Smooth muscle cell (in vitro differentiated cells): Measurements from ENCODE around the gene DYRK2. TPM values are rescaled to one million over a fixed set of nuclear protein-coding genes. Genes with fewer than 3 reads are reported as not detected.

ENCODE experiments used
- DNase-seq: peaks from one replicate; lab custom pipeline; 2025; ENCODE audit not compliant: unreplicated experiment; lab: John Stamatoyannopoulos, UW
- H2AFZ ChIP-seq: fragments of 200-600 bp; sonication (generic); 2 replicates; pipeline ENCODE4 v1.6.0; 2016; ENCODE audit warnings: antibody characterized with exemption, low read depth, mild to moderate bottlenecking
- H3F3A ChIP-seq: fragments of 200-600 bp; sonication (generic); 2 replicates; pipeline ENCODE4 v1.6.0; 2017; ENCODE audit warnings: antibody characterized with exemption, low read depth
- H3K27ac ChIP-seq: fragments of 200-600 bp; sonication (generic); 2 replicates; pipeline ENCODE4 v1.5.1; 2016; ENCODE audit warnings: low read depth, mild to moderate bottlenecking
- H3K27me3 ChIP-seq: fragments of 200-600 bp; sonication (generic); 2 replicates; pipeline ENCODE4 v1.6.1; 2016; ENCODE audit warnings: low read depth, mild to moderate bottlenecking
- H3K36me3 ChIP-seq: fragments of 200-600 bp; sonication (generic); 2 replicates; pipeline ENCODE4 v1.5.1; 2016; ENCODE audit warnings: low read depth
- H3K4me1 ChIP-seq: fragments of 200-600 bp; sonication (generic); 2 replicates; pipeline ENCODE4 v1.5.1; 2016; ENCODE audit warnings: low read depth
- H3K4me2 ChIP-seq: fragments of 200-600 bp; sonication (generic); 2 replicates; pipeline ENCODE4 v1.6.0; 2016; ENCODE audit warnings: mild to moderate bottlenecking
- H3K4me3 ChIP-seq: fragments of 200-600 bp; sonication (generic); 2 replicates; pipeline ENCODE4 v1.5.1; 2016; ENCODE audit warnings: mild to moderate bottlenecking
- H3K79me2 ChIP-seq: fragments of 200-600 bp; sonication (generic); 2 replicates; pipeline ENCODE4 v1.6.0; 2016; ENCODE audit warnings: low read depth, mild to moderate bottlenecking
- H3K9ac ChIP-seq: fragments of 200-600 bp; sonication (generic); 2 replicates; pipeline ENCODE4 v1.6.0; 2016; ENCODE audit warnings: low read depth
- H3K9me3 ChIP-seq: fragments of 200-600 bp; sonication (generic); replicated peaks from 2 replicates; pipeline ENCODE4 v1.5.1; 2016; ENCODE audit warnings: low read depth
- H4K20me1 ChIP-seq: fragments of 200-600 bp; sonication (generic); 2 replicates; pipeline ENCODE4 v1.6.0; 2016; ENCODE audit warnings: low read depth
- WGBS: methylation state at CpG from one replicate; pipeline ENCODE4 v1.1.7; 2016; ENCODE audit warnings: low lambda C conversion rate; 5-methylcytosine and 5-hydroxymethylcytosine counted together
- polyA plus RNA-seq: library from polyadenylated mRNA; unstranded; fragments of >200 nt; fragmentation: Nextera tagmentation; extraction: Ambion mirVana; gene quantifications from 2 replicates; pipeline ENCODE4 v1.2.1, GENCODE V29; 2016
- total RNA-seq: library from RNA; depleted of rRNA; stranded (reverse); fragments of >200 nt; gene quantifications from 2 replicates; pipeline ENCODE4 v1.2.3, GENCODE V29; 2014
- TF ChIP-seq, protein P1 (sequence below): fragments of 200-600 bp; sonication (generic); IDR thresholded peaks from 2 replicates; pipeline ENCODE4 v1.5.1; 2017; ENCODE audit warnings: borderline replicate concordance, mild to moderate bottlenecking, antibody characterized with exemption; ENCODE audit not compliant: insufficient read depth, poor library complexity, severe bottlenecking

DYRK2 gene
- total and polyA plus RNA-seq, 2 experiments from 2014 or later = 44.0 to 64.1 TPM

DNA sequence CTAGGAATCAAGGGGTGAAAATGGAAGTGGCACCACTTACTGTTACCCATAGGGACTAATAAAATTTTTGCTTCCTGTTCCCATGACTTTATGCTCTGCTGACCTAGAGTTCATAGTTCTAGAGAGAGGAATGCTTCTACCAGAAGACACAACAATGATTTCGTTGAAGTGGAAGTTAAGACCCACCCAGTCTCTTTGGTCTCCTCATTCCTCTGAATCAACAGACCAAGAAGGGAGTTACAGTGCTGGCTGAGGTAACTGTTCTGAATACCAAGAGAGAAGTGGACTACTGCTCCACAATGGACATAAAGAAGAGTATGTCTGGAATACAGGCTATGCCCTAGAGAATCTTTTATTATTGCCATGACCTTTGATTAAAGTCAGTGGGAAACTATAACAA lies 23.5 kb upstream of the DYRK2 start:
- no peaks in the 10 kb centered on the region for H3K9me3 ChIP-seq
- H2AFZ ChIP-seq = no peak overlapping the region
- no peaks in the 10 kb centered on the region for H3K4me1 ChIP-seq
- no peak overlapping the region for H3K4me3 ChIP-seq
- no peak overlapping the region for H3K9ac ChIP-seq
- H3K27ac ChIP-seq = no peak overlapping the region
- no peaks in the 10 kb centered on the region for H4K20me1 ChIP-seq
- no peaks in the 10 kb centered on the region for H3K36me3 ChIP-seq
- 86% methylated on average over 1 of the region's 1 CpG for WGBS
- H3K4me2 ChIP-seq = no peak overlapping the region
- DNase-seq = no peak
- no peaks in the 10 kb centered on the region for H3F3A ChIP-seq
- H3K27me3 ChIP-seq = no peaks in the 10 kb centered on the region
- TF ChIP-seq, protein P1, sequence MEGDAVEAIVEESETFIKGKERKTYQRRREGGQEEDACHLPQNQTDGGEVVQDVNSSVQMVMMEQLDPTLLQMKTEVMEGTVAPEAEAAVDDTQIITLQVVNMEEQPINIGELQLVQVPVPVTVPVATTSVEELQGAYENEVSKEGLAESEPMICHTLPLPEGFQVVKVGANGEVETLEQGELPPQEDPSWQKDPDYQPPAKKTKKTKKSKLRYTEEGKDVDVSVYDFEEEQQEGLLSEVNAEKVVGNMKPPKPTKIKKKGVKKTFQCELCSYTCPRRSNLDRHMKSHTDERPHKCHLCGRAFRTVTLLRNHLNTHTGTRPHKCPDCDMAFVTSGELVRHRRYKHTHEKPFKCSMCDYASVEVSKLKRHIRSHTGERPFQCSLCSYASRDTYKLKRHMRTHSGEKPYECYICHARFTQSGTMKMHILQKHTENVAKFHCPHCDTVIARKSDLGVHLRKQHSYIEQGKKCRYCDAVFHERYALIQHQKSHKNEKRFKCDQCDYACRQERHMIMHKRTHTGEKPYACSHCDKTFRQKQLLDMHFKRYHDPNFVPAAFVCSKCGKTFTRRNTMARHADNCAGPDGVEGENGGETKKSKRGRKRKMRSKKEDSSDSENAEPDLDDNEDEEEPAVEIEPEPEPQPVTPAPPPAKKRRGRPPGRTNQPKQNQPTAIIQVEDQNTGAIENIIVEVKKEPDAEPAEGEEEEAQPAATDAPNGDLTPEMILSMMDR = no peak
- no peaks in the 10 kb centered on the region for H3K79me2 ChIP-seq

DNA sequence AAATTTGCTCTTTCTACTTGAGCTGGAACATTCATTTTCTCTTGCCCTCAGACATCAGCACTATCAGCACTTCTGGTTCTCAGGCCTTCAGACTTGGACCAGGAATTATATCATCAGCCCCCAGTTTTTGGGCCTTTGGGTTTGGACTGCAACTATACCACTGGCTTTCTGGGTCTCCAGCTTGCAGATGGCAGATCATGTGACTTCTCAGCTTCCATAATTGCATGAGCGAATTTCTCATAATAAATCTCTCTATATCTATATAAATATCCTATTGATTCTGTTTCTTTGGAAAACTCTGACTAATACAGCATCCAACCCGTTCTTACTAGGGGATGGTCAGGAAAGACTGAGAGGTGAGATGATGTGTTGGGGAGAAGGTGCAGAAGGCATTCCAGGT lies 22.4 kb upstream of the DYRK2 start:
- Histone ChIP-seq H3F3A (no peaks in the 10 kb centered on the region), H4K20me1 (no peaks in the 10 kb centered on the region), H3K4me2 (no peak overlapping the region), H3K9ac (no peak overlapping the region), H3K9me3 (no peaks in the 10 kb centered on the region), H3K79me2 (no peaks in the 10 kb centered on the region), H3K4me1 (no peaks in the 10 kb centered on the region), H3K27ac (no peak overlapping the region), H3K4me3 (no peak overlapping the region), H3K27me3 (no peaks in the 10 kb centered on the region), H3K36me3 (no peaks in the 10 kb centered on the region), H2AFZ (no peak overlapping the region)
- TF ChIP-seq, protein P1 = no peak
- no peak for DNase-seq
- WGBS = 90% methylated on average over 2 of the region's 2 CpGs

DNA sequence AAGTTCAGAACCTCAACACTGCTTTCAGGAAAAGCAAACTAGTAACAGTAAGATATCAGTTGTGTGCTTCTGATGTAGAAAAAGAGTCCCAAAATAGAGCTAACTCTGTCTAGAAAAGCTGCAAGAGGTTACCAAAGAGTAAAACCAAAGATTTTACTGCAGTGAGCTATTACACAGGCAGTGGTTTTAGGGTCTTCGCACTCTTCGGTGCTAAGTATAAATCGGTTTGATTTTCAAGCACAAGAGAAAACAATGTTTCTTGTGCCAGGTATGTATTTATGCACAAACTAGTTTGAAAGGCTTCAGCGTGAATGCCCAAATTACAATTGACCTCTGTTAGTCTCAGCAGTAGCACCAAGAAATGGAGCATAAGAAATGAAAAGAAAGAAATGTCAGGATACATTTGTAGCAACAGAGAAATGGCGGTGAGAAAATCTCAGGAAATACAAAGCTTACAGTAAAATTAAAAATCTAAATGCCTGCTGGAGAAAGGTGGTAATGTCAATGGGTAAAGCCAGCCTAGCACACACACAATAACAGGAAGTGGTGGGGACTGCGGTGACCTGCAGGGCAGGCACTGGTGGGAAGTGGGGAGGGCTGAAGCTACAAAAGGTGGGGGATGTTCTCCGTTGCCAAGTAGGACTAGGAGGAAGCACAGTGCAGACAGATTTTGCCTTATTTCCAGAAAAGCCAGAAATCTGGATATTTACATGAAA lies 18.0 kb upstream of the DYRK2 start:
- DNase-seq = no peak
- TF ChIP-seq, protein P1 = no peak
- 45% methylated on average over 7 of the region's 7 CpGs for WGBS

DNA sequence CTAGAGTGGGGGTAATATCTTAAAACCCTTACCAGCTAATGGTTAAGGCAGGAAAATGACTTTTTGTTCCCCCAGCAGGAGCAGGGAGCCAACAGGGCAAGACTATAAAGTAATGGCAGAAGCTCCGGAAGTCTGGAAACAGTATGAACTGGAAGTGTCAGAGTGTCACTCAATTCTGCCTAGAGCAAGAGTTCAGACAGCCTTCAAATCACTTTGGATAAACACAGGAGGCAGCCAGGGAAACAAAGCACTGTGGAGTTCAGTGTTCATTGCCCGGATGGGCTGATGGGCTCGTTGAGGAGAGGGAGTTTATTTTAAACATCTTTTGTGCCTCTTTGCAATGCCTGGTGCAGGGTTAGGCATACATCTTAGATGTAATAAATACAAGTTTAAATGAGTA lies 16.5 kb upstream of the DYRK2 start:
- TF ChIP-seq, protein P1 = no peak

More for the DNA sequence above, 18.0 kb upstream of the DYRK2 start:
- Histone ChIP-seq H3F3A (no peaks in the 10 kb centered on the region), H3K9me3 (no peaks in the 10 kb centered on the region), H3K4me2 (no peak overlapping the region), H2AFZ (peak overlapping the region; percentile 5), H3K36me3 (no peaks in the 10 kb centered on the region), H3K79me2 (no peaks in the 10 kb centered on the region), H3K27me3 (no peaks in the 10 kb centered on the region), H3K4me1 (no peaks in the 10 kb centered on the region), H3K27ac (no peak overlapping the region), H3K4me3 (no peak overlapping the region), H4K20me1 (no peaks in the 10 kb centered on the region), H3K9ac (no peak overlapping the region)

More for the DNA sequence above, 16.5 kb upstream of the DYRK2 start:
- Histone ChIP-seq H3K4me2 (no peak overlapping the region), H3K9me3 (no peaks in the 10 kb centered on the region), H3K4me3 (no peak overlapping the region), H2AFZ (peak overlapping the region; percentile 8), H4K20me1 (no peaks in the 10 kb centered on the region), H3K36me3 (no peaks in the 10 kb centered on the region), H3K27me3 (no peaks in the 10 kb centered on the region), H3K4me1 (no peaks in the 10 kb centered on the region), H3F3A (no peaks in the 10 kb centered on the region), H3K27ac (no peak overlapping the region), H3K9ac (no peak overlapping the region), H3K79me2 (no peaks in the 10 kb centered on the region)
- no peak for DNase-seq
- 31% methylated on average over 3 of the region's 3 CpGs for WGBS
